HG02870 (cell line): Measurements from ENCODE around the gene DLG5.
A peak's percentile ranks its signal among the peaks of the same experiment; 100 is the strongest.
"Not testable (repeated sequence)": the region's sequence is repeated elsewhere in the genome, so short reads cannot be mapped to it uniquely, and the experiment has no call there.

ENCODE experiments used
- ATAC-seq: cut with Tn5 transposase; IDR thresholded peaks from one replicate; pipeline ENCODE4 v1.9.1; 2021; ENCODE audit warnings: mild to moderate bottlenecking, moderate library complexity; ENCODE audit not compliant: unreplicated experiment

DLG5 gene

GRCh38 chr10:77776487-77776886 lies 150.1 kb downstream of the DLG5 start:
- ATAC-seq, result no peak

- no peak for ATAC-seq
Observed at GRCh38 chr10:77774940-77775391, 151.6 kb downstream of the DLG5 start.

GRCh38 chr10:77773631-77774426 lies 152.7 kb downstream of the DLG5 start:
- ATAC-seq, result no peak

GRCh38 chr10:77772852-77773600 lies 153.5 kb downstream of the DLG5 start:
- ATAC-seq, result not testable (repeated sequence)

- ATAC-seq, result no peak
Observed at GRCh38 chr10:77771851-77772250, 154.7 kb downstream of the DLG5 start.

DNA sequence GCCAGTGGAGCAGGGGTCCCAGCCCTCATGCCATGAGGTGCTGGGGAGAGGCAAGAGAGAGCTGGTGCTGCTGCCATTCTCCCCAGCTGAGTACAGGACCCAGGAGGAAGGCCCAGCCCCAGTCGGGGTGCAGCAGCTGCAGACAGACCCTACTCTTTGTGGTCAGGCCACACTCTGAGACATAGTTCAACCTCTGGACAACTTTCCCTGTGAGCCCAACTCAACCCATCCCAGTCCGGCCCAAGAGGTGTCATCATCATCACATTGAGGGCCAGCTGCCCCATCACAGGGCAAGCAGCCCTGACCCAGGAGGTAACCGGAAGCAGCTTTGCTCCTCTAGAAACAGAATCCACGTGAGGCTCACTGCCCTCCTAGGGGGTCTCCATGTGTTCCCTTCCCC lies 155.1 kb downstream of the DLG5 start:
- no peak for ATAC-seq

DNA sequence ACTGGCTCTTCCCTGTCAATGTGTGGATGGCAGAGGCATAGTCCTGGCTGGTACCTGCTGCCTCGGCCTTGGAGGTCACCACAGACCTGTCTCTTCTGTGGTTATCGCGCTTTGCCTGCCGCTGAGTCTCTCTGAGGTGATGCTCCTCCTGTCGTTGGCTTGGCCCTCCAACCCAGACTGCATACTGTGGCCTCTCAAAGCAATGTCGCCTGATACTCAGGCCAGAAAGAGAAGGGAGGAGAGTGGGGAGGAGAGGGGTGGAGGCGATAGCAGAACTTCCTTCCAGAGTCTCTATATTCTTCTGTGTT lies 155.7 kb downstream of the DLG5 start:
- ATAC-seq, result no peak

DNA sequence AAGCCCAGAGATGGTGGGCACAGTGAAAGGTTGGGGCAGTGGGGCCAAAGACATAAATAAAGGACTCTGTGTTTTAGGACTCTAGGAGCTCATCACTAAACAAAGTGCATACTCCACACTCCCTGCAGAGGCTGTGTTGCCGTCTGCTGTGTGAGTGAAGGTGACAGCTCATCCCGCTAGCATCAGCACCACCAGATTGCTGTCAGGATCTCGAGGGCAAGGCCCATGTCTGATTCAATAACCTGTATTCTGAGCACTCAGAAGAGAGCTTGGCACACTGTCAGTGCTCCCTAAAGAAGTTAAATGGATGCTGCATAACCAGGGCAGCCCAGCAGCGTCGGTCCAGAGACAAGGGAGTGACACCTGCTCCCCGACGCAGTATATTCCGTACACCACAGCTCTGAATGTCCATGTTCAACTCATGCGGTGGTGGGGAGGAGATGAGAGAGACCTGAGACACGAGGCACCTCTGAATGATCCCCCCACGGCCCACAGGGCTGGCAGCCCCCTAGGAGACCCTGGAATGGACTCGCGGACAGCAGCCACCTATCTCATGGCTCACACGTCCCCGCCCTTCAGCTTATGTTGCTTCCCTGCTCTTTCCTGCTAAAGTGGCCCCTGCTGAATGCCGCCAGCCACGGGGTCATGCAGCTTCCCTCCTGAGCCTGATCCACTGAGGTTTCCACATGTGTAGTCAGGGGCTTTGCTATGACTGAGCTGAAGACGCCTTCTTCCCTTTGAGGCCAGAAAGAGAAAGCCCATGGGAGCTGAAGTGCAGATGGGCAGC lies 156.3 kb downstream of the DLG5 start:
- no peak for ATAC-seq

- no peak for ATAC-seq
Observed at GRCh38 chr10:77768039-77768438, 158.5 kb downstream of the DLG5 start.

DNA sequence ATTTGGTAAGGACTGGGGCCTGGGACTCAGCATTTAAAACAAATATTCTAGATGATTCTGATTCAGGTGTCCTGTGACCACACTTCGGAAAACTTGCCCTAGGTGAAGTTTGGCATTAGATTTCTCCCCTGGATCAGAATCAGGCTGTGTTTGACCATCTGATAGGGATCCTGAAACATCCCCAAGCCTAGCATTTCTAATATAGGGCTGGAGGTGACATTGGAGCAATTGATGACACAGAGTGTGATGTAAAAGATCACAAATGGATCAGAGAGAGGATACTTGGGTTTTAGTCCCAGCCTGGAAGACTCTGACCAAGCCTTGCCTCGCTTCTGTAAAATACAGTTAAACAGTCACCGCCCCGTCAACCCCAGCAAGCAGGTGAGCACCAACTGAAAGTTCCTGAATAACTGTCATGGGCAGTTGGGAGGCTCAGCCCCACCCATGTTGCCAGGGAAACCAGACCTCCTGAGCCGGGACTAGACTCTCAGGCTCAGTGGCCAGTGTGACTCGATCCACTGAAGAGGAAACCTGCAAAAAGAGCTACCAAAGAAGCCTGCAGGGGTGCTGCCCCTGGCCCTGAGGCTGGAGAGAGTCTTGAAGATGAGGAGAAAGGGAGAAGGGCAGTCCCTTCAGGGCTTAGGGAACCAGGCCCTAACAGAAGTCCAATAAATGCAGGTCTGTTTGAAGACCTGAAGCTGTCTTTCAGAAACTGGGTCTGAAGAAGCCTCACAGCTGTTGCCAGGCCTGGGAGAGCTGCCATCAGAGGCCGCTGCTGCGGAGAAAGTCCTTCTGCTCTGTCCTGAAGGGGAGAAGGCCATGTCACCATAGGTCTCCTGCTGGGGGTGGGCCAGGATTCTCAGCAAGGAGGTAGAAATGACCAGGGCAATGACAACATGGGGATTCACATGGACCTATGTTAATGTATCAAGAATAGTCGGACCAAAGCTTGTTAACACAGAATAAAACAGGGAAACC lies 162.8 kb downstream of the DLG5 start:
- ATAC-seq, result no peak

GRCh38 chr10:77758406-77758805 lies 168.1 kb downstream of the DLG5 start:
- not testable (repeated sequence) for ATAC-seq

GRCh38 chr10:77756319-77757232 lies 170.0 kb downstream of the DLG5 start:
- ATAC-seq, result peak; percentile 48

GRCh38 chr10:77746047-77746707 lies 180.4 kb downstream of the DLG5 start:
- no peak for ATAC-seq

- no peak for ATAC-seq
Observed at GRCh38 chr10:77744245-77744644, 182.3 kb downstream of the DLG5 start.

GRCh38 chr10:77742172-77742571 lies 184.4 kb downstream of the DLG5 start:
- no peak for ATAC-seq

- no peak for ATAC-seq
Observed at GRCh38 chr10:77741746-77742145, 184.8 kb downstream of the DLG5 start.
